Heart left ventricle (tissue), 16 donors: ENCODE results near the gene ATP7B. TPM values are rescaled to one million over a fixed set of nuclear protein-coding genes. Genes with fewer than 3 reads are reported as not detected.
A peak's percentile ranks its signal among the peaks of the same experiment; 100 is the strongest.
"Not testable (repeated sequence)": the region's sequence is repeated elsewhere in the genome, so short reads cannot be mapped to it uniquely, and the experiment has no call there.

Experiments
- ATAC-seq, 4 donors: fragments of 200-7000 bp; cut with Tn5 transposase; one replicate each; pipeline ENCODE4 v1.9.1; 2020 to 2022; ENCODE audit warnings: moderate library complexity in 4 of 4, mild to moderate bottlenecking in 3 of 4, moderate number of reproducible peaks in 1 of 4
- DNase-seq, 5 donors: peaks; one replicate each; pipeline ENCODE4 v3.0.0-alpha.2; 2020
- H3K27ac ChIP-seq, 12 donors: fragments of 200-600 bp; sonication (generic) in 4 of 12; one replicate each; pipeline versions ENCODE4 v1.5.0 to v1.8.0; 2016 to 2022; ENCODE audit warnings: mild to moderate bottlenecking in 2 of 12
- H3K27me3 ChIP-seq, 9 donors: fragments of 200-600 bp; sonication (generic) in 2 of 9; one replicate each; pipeline versions ENCODE4 v1.5.1 to v1.8.0; 2016 to 2022; ENCODE audit warnings: mild to moderate bottlenecking in 3 of 9
- H3K36me3 ChIP-seq, 9 donors: fragments of 200-600 bp; sonication (generic) in 2 of 9; one replicate each; pipeline versions ENCODE4 v1.5.0 to v1.8.0; 2018 to 2022; ENCODE audit warnings: mild to moderate bottlenecking in 2 of 9
- H3K4me1 ChIP-seq, 12 donors: fragments of 200-600 bp; sonication (generic) in 4 of 12; one replicate each; pipeline versions ENCODE4 v1.5.0 to v1.8.0; 2016 to 2022; ENCODE audit warnings: mild to moderate bottlenecking in 3 of 12
- H3K4me3 ChIP-seq, 12 donors: fragments of 200-600 bp; sonication (generic) in 4 of 12; one replicate each; pipeline versions ENCODE4 v1.5.0 to v1.8.0; 2017 to 2022; ENCODE audit warnings: mild to moderate bottlenecking in 9 of 12, moderate library complexity in 4 of 12
- H3K9me3 ChIP-seq, 12 donors: fragments of 200-600 bp; sonication (generic) in 4 of 12; one replicate each; pipeline versions ENCODE4 v1.5.0 to v1.8.0; 2016 to 2022; ENCODE audit warnings: mild to moderate bottlenecking in 1 of 12
- CTCF ChIP-seq, 12 donors: fragments of 200-600 bp; sonication (generic) in 4 of 12; IDR thresholded peaks; one replicate each; pipeline versions ENCODE4 v1.5.0 to v1.8.0; 2018 to 2022; ENCODE audit warnings: antibody characterized with exemption in 12 of 12, mild to moderate bottlenecking in 5 of 12
- POLR2A ChIP-seq, 2 donors: fragments of 450-650 bp; IDR thresholded peaks; one replicate each; pipeline ENCODE4 v1.6.1; 2017; ENCODE audit warnings: antibody characterized with exemption in 2 of 2, mild to moderate bottlenecking in 2 of 2, moderate library complexity in 2 of 2
- WGBS, 4 donors: extraction: QIAGEN DNeasy Blood & Tissue Kit in 2 of 4; methylation state at CpG; one replicate each; pipeline versions ENCODE4 v1.1.5 to v1.1.7; 2013 to 2018; 5-methylcytosine and 5-hydroxymethylcytosine counted together
- intact Hi-C, 10 donors: fragments of 100-400 bp; cut with DNase I; formaldehyde crosslinking; loops; one replicate each; pipeline versions ENCODE4 v1.11.1 to v1.14.2; 2022
- polyA plus RNA-seq, 2 donors: library from polyadenylated mRNA; stranded (reverse); fragments of 200-250 nt; gene quantifications; one replicate each; pipeline ENCODE4 v1.2.3, GENCODE V29; 2013
- total RNA-seq, 9 donors: library from RNA; depleted of rRNA in 2 of 9; stranded (reverse); fragments of >200 nt in 2 of 9; fragmentation: NEBNext Ultra II Directional in 3 of 9; extraction: Animal tissue kit (Norgen Biotek cat#: 25700) in 3 of 9; gene quantifications; one replicate each; pipeline versions ENCODE4 v1.1.0 to v1.2.4, GENCODE V29; 2016 to 2023
- donor health status: ischemic (EF 13 %, LVEDD 7.1; RV severe dilation, severe dysfunction).
- donor health status: healthy with polysubstance abuse.
- donor health status: DM: no; HTN: yes; CAD: no.
- donor health status: DM: no; HTN: no; CAD: no.
- donor health status: ischemic (EF 25% LVEDD 6.9; RV normal size, moderate dysfunction).
- donor health status: ischemic (EF 25% LVEDD 5.7; RV mildly dilated, moderate dysfunction).
- donor health status: healthy.
- donor health status: DM: yes; HTN: yes; CAD: no.
- donor health status: ischemic (EF 35%, LVEDD 5.7; RV mildly dilated, moderate dysfunction).
- donor health status: nonischemic (EF 11% LVEDD 7.7; RV severe dilation, severe dysfunction).
- donor health status: DM: yes; HTN: yes; CAD: no.
- donor health status: PGD.
- donor health status: ischemic (EF 29% LVEDD 5.4; RV normal size, mild dysfunction).
- donor health status: nonischemic (EF 23%, LVEDD 6.1; RV moderate dilation, normal function).

Gene ATP7B
- total and polyA plus RNA-seq, 11 donors = 2.7 to 11.4 (median 4.3) TPM

DNA sequence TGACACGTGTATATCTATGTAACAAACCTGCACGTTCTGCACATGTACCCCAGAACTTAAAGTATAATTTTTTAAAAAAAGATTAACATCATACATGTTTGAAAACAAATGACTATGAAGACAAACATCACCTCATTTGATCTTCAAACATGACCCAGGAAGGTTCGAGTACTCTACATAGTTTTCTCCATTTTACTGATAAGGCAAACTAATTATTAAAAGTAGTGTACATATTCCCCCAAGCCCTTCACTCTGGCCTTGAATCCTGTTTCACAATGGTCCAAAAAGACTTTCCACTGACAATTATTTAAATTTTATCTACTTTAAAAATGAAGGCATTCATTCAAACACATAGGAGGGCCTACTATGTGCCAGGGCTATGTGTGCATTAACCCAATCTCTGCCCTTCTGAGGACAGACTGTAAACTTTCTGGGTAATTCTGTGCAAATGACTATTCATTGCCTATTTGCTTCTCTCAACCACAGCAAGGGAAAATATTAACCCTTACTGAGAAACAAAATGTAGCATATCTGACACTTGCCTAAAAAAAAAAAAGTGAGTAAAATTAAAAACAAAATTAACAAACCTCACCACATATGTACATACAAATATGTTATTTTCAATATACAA lies 22.1 kb downstream of the ATP7B start:
- TF ChIP-seq CTCF (IDR thresholded peaks at IDR 0.05) (no peak), POLR2A (IDR thresholded peaks at IDR 0.05) (no peak)
- ATAC-seq (no peak), DNase-seq (no peak)
- WGBS, 4 donors = 85 to 93% (median 87%) methylated on average over 3 of the region's 3 CpGs
- intact Hi-C loops = no loop called here
- no peaks in the 10 kb centered on the region for H3K27me3 ChIP-seq
- no peaks in the 10 kb centered on the region for H3K36me3 ChIP-seq
- H3K4me3 ChIP-seq = no peak overlapping the region
- H3K27ac ChIP-seq = no peak overlapping the region
- peaks cover 0 to 19% (median 0%) of the 10 kb centered on the region in 12 donors for H3K9me3 ChIP-seq
- no peaks in the 10 kb centered on the region for H3K4me1 ChIP-seq

- 90 to 94% (median 91%) methylated on average over 4 of the region's 4 CpGs for WGBS, 4 donors
These were observed 26.3 kb downstream of the ATP7B start for GRCh38 chr13:51984904-51985303.

GRCh38 chr13:51983292-51983691 lies 28.0 kb downstream of the ATP7B start:
- H3K36me3 ChIP-seq, H3K4me3 ChIP-seq, ATAC-seq, H3K27ac ChIP-seq, H3K27me3 ChIP-seq, intact Hi-C loops, DNase-seq: not testable (repeated sequence)
- peaks cover 0 to 23% (median 0%) of the 10 kb centered on the region in 12 donors for H3K4me1 ChIP-seq
- peaks cover 0 to 19% (median 0%) of the 10 kb centered on the region in 12 donors for H3K9me3 ChIP-seq
- WGBS, 4 donors = 88 to 96% (median 96%) methylated on average over 3 of the region's 3 CpGs

More at GRCh38 chr13:51984904-51985303, 26.3 kb downstream of the ATP7B start:
- ATAC-seq, H3K36me3 ChIP-seq, H3K27ac ChIP-seq, intact Hi-C loops, H3K27me3 ChIP-seq, DNase-seq, H3K4me3 ChIP-seq: not testable (repeated sequence)
- H3K4me1 ChIP-seq = peaks cover 0 to 14% (median 0%) of the 10 kb centered on the region in 12 donors
- H3K9me3 ChIP-seq = peaks cover 0 to 19% (median 0%) of the 10 kb centered on the region in 12 donors

GRCh38 chr13:51981355-51981754 lies 29.9 kb downstream of the ATP7B start:
- Histone ChIP-seq H3K4me1 (peaks cover 0 to 24% (median 0%) of the 10 kb centered on the region in 12 donors), H3K36me3 (no peaks in the 10 kb centered on the region), H3K4me3 (peak overlapping the region in 1 of 12 donors; percentile 22), H3K27ac (peak overlapping the region in 1 of 12 donors; percentile 24), H3K27me3 (no peaks in the 10 kb centered on the region), H3K9me3 (peaks cover 0 to 12% (median 0%) of the 10 kb centered on the region in 12 donors)
- WGBS, 4 donors = 54 to 62% (median 59%) methylated on average over 4 of the region's 4 CpGs
- ATAC-seq (peak in 1 of 4 donors; percentile 37), DNase-seq (no peak)
- TF ChIP-seq CTCF (IDR thresholded peaks at IDR 0.05) (no peak), POLR2A (IDR thresholded peaks at IDR 0.05) (no peak)
- intact Hi-C loops = no loop called here

DNA sequence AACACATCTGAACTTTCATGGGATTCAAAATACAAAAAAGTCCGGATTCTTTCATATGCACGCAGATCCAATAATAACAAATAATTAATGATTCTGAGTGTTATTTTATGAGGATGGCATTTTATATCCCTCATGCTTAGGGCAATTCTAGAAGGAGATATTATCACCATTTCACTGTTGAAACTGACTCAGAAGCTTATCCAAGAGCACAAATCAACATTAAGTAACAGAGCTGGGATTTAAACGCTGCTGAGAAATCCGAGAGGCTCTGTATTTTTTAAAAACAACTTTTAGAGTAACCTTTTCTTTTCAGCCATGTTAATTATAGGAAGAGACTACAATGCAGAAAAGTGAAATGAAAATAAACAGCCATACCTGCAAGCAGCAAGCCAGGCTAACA lies 30.3 kb downstream of the ATP7B start:
- peak overlapping the region in 1 of 12 donors; percentile 24 for H3K27ac ChIP-seq
- H3K9me3 ChIP-seq = peaks cover 0 to 12% (median 0%) of the 10 kb centered on the region in 12 donors
- H3K4me3 ChIP-seq = peak overlapping the region in 1 of 12 donors; percentile 22
- ATAC-seq (no peak), DNase-seq (no peak)
- TF ChIP-seq POLR2A (IDR thresholded peaks at IDR 0.05) = no peak
- no peak for TF ChIP-seq CTCF (IDR thresholded peaks at IDR 0.05)
- intact Hi-C loops = no loop called here
- H3K27me3 ChIP-seq = no peaks in the 10 kb centered on the region
- peaks cover 0 to 24% (median 0%) of the 10 kb centered on the region in 12 donors for H3K4me1 ChIP-seq
- 62 to 71% (median 64%) methylated on average over 4 of the region's 4 CpGs for WGBS, 4 donors
- H3K36me3 ChIP-seq = no peaks in the 10 kb centered on the region
